Gastroesophageal sphincter (tissue), 3 donors: ENCODE measurements around the gene RNF181.

ENCODE experiments used
- CTCF ChIP-seq, 4 experiments: fragments of 200-600 bp in 2 of 4; fragments of 450-650 bp in 2 of 4; sonication (generic) in 1 of 4; IDR thresholded peaks; one replicate each; pipeline ENCODE4 v1.5.1; 2017 to 2019; ENCODE audit warnings: antibody characterized with exemption in 4 of 4, mild to moderate bottlenecking in 2 of 4, moderate library complexity in 2 of 4
- EP300 ChIP-seq: sonication (generic); formaldehyde crosslinking; IDR thresholded peaks from one replicate; pipeline ENCODE4 v1.6.1; 2017; ENCODE audit warnings: antibody characterized with exemption, mild to moderate bottlenecking
- POLR2A ChIP-seq, 2 donors: fragments of 450-650 bp; IDR thresholded peaks; one replicate each; pipeline ENCODE4 v1.6.1; 2017; ENCODE audit warnings: antibody characterized with exemption in 2 of 2, mild to moderate bottlenecking in 2 of 2, moderate library complexity in 1 of 2
- POLR2AphosphoS5 ChIP-seq: sonication (generic); formaldehyde crosslinking; IDR thresholded peaks from one replicate; pipeline ENCODE4 v1.6.1; 2017; ENCODE audit warnings: antibody characterized with exemption

GRCh38 chr2:85621338-85621737 lies 25.8 kb downstream of the RNF181 start:
- no peak for TF ChIP-seq POLR2A (IDR thresholded peaks at IDR 0.05)
- TF ChIP-seq CTCF (IDR thresholded peaks at IDR 0.05), result no peak
- TF ChIP-seq EP300, result no peak
- TF ChIP-seq POLR2AphosphoS5, result no peak
